Measurements from ENCODE around the gene POLE.

- no peak for TF ChIP-seq SP2 (tag by site-specific recombination; IDR thresholded peaks at IDR 0.05)
- TF ChIP-seq ZNF629 (tag by site-specific recombination; IDR thresholded peaks at IDR 0.05), result no peak
- TF ChIP-seq ZNF274 (IDR thresholded peaks at IDR 0.05; ENCODE audit: low read length), result no peak
- TF ChIP-seq ZNF274 (tag by site-specific recombination; IDR thresholded peaks at IDR 0.05; ENCODE audit: borderline replicate concordance), result no peak
- TF ChIP-seq ZNF132 (tag by site-specific recombination; IDR thresholded peaks at IDR 0.05; ENCODE audit: borderline replicate concordance), result no peak
- no peak for TF ChIP-seq CTCF (tag by site-specific recombination; IDR thresholded peaks at IDR 0.05)
- TF ChIP-seq BCL6B (tag by site-specific recombination; IDR thresholded peaks at IDR 0.05), result no peak
- TF ChIP-seq ZBTB11 (tag by site-specific recombination; conservative IDR thresholded peaks at IDR 0.05; ENCODE audit: low read depth), result no peak
- TF ChIP-seq ZNF37A (tag by site-specific recombination; IDR thresholded peaks at IDR 0.05), result no peak
- TF ChIP-seq ZNF24 (tag by site-specific recombination; IDR thresholded peaks at IDR 0.05), result no peak
- no peak for TF ChIP-seq ZNF664 (tag by site-specific recombination; IDR thresholded peaks at IDR 0.05)
- no peak for TF ChIP-seq REST (tag by site-specific recombination; IDR thresholded peaks at IDR 0.05)
- TF ChIP-seq PRDM4 (tag by site-specific recombination; IDR thresholded peaks at IDR 0.05), result no peak
- no peak for TF ChIP-seq HOXA7 (CRISPR knock-in tag; IDR thresholded peaks at IDR 0.05; ENCODE audit: borderline replicate concordance)
- no peak for TF ChIP-seq ZNF548 (tag by site-specific recombination; IDR thresholded peaks at IDR 0.05)
Measured at GRCh38 chr12:132668191-132669088, 18.7 kb downstream of the POLE start.

Measured in HEK293 (cell line).